ENCODE data around the gene RBM10. TPM values are rescaled to one million over a fixed set of nuclear protein-coding genes. Genes with fewer than 3 reads are reported as not detected.

Gene RBM10
- total and polyA plus RNA-seq, 2 of the 13 experiments (the other 11 are each of a cell fraction or from before 2014, with no cell fraction given): 15.9 to 43.1 TPM

DNA sequence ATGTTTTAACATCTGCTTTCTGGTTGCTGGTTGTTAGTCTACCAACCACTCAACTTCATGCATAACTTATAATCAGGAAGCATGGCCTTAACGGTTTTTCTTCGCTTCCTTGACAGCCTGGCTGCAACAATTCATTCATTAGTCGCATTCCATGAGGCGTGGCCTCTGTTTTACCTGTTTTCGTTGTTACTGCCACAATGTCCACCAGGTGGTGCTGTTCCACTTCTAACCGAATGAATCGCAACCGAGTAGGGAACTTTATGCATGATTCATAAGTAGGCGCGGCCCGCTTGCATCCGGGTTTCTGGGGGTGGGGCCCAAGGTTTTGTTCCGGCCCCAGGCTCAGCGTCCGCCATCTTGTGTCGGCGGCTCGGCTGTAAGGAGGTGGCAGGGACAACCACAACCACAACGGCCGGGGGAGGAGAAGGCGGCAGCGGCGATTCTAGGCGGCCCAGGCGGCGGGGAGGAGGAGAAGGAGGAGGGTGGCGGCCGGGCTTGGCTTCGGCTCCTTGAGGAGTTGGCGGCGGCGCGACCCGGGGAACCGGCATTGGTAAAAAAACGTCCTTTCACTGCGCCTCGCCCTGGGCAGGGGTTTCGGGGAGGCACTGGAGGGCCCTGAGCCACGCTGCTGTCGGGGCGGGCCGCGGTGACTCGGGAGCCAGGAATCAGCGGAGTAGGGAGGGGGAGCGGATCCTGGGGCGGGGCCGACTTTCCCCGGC is 48.6 kb downstream of the RBM10 start, which contains the start of gene UBA1 (continued):
- TF ChIP-seq, protein P1, sequence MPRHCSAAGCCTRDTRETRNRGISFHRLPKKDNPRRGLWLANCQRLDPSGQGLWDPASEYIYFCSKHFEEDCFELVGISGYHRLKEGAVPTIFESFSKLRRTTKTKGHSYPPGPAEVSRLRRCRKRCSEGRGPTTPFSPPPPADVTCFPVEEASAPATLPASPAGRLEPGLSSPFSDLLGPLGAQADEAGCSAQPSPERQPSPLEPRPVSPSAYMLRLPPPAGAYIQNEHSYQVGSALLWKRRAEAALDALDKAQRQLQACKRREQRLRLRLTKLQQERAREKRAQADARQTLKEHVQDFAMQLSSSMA (CRISPR knock-in tag; IDR thresholded peaks at IDR 0.05): no peak
- TF ChIP-seq HNRNPK (IDR thresholded peaks at IDR 0.05; ENCODE audit: low read depth, low read length, poor library complexity, severe bottlenecking) (no peak), FOXJ3 (CRISPR knock-in tag; IDR thresholded peaks at IDR 0.05; ENCODE audit: borderline replicate concordance) (no peak), ZKSCAN1 (IDR thresholded peaks at IDR 0.05; ENCODE audit: low read length) (no peak), ZNF20 (CRISPR knock-in tag; IDR thresholded peaks at IDR 0.05) (no peak), ZNF598 (CRISPR knock-in tag; IDR thresholded peaks at IDR 0.05; ENCODE audit: borderline replicate concordance) (no peak), TCF12 (IDR thresholded peaks at IDR 0.05) (no peak), TCF12 (CRISPR knock-in tag; IDR thresholded peaks at IDR 0.05) (no peak), RELA (CRISPR knock-in tag; IDR thresholded peaks at IDR 0.05) (no peak), MATR3 (CRISPR knock-in tag; IDR thresholded peaks at IDR 0.05) (no peak), ZNF558 (CRISPR knock-in tag; IDR thresholded peaks at IDR 0.05; ENCODE audit: borderline replicate concordance) (no peak), FLYWCH1 (CRISPR knock-in tag; IDR thresholded peaks at IDR 0.05) (no peak), NR2C2 (CRISPR knock-in tag; IDR thresholded peaks at IDR 0.05; ENCODE audit: borderline replicate concordance) (0 out of 2 replicates have a peak, but pooled peaks have one; percentile 13), CCAR2 (optimal IDR thresholded peaks at IDR 0.05; ENCODE audit: low read depth, low read length) (no peak), NFIC (IDR thresholded peaks at IDR 0.05; ENCODE audit: low read length) (no peak)
- TF ChIP-seq, protein P2, sequence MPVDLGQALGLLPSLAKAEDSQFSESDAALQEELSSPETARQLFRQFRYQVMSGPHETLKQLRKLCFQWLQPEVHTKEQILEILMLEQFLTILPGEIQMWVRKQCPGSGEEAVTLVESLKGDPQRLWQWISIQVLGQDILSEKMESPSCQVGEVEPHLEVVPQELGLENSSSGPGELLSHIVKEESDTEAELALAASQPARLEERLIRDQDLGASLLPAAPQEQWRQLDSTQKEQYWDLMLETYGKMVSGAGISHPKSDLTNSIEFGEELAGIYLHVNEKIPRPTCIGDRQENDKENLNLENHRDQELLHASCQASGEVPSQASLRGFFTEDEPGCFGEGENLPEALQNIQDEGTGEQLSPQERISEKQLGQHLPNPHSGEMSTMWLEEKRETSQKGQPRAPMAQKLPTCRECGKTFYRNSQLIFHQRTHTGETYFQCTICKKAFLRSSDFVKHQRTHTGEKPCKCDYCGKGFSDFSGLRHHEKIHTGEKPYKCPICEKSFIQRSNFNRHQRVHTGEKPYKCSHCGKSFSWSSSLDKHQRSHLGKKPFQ (CRISPR knock-in tag; IDR thresholded peaks at IDR 0.05; ENCODE audit: insufficient replicate concordance): no peak
- TF ChIP-seq, protein P3, sequence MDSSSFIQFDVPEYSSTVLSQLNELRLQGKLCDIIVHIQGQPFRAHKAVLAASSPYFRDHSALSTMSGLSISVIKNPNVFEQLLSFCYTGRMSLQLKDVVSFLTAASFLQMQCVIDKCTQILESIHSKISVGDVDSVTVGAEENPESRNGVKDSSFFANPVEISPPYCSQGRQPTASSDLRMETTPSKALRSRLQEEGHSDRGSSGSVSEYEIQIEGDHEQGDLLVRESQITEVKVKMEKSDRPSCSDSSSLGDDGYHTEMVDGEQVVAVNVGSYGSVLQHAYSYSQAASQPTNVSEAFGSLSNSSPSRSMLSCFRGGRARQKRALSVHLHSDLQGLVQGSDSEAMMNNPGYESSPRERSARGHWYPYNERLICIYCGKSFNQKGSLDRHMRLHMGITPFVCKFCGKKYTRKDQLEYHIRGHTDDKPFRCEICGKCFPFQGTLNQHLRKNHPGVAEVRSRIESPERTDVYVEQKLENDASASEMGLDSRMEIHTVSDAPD (CRISPR knock-in tag; IDR thresholded peaks at IDR 0.05): 0 out of 2 replicates have a peak, but pooled peaks have one; percentile 29
- TF ChIP-seq, protein P4, sequence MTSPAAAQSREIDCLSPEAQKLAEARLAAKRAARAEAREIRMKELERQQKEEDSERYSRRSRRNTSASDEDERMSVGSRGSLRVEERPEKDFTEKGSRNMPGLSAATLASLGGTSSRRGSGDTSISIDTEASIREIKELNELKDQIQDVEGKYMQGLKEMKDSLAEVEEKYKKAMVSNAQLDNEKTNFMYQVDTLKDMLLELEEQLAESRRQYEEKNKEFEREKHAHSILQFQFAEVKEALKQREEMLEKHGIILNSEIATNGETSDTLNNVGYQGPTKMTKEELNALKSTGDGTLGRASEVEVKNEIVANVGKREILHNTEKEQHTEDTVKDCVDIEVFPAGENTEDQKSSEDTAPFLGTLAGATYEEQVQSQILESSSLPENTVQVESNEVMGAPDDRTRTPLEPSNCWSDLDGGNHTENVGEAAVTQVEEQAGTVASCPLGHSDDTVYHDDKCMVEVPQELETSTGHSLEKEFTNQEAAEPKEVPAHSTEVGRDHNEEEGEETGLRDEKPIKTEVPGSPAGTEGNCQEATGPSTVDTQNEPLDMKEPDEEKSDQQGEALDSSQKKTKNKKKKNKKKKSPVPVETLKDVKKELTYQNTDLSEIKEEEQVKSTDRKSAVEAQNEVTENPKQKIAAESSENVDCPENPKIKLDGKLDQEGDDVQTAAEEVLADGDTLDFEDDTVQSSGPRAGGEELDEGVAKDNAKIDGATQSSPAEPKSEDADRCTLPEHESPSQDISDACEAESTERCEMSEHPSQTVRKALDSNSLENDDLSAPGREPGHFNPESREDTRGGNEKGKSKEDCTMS (CRISPR knock-in tag; conservative IDR thresholded peaks at IDR 0.05): no peak
- TF ChIP-seq, protein P5, sequence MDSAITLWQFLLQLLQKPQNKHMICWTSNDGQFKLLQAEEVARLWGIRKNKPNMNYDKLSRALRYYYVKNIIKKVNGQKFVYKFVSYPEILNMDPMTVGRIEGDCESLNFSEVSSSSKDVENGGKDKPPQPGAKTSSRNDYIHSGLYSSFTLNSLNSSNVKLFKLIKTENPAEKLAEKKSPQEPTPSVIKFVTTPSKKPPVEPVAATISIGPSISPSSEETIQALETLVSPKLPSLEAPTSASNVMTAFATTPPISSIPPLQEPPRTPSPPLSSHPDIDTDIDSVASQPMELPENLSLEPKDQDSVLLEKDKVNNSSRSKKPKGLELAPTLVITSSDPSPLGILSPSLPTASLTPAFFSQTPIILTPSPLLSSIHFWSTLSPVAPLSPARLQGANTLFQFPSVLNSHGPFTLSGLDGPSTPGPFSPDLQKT (CRISPR knock-in tag; IDR thresholded peaks at IDR 0.05; ENCODE audit: borderline replicate concordance): no peak

All from HepG2 (cell line).